ENCODE results near the gene CELA3A. TPM values are rescaled to one million over a fixed set of nuclear protein-coding genes. Genes with fewer than 3 reads are reported as not detected.

CELA3A gene
- total RNA-seq, 4 donors from 2014 or later, result 0.74 to 2.4 TPM; not detected in 2

- ATAC-seq (ENCODE audit: low FRiP score), result no peak
- TF ChIP-seq CTCF (IDR thresholded peaks at IDR 0.05), result no peak
- DNase-seq (ENCODE audit: low spot score), result no peak
Observed at GRCh38 chr1:22050330-22050729, 48.9 kb downstream of the CELA3A start.

GRCh38 chr1:22051607-22052114 lies 50.2 kb downstream of the CELA3A start:
- no peak for TF ChIP-seq CTCF (IDR thresholded peaks at IDR 0.05)
- DNase-seq (ENCODE audit: low spot score), result no peak
- ATAC-seq (ENCODE audit: low FRiP score), result no peak

- DNase-seq (ENCODE audit: low spot score), result peak; percentile 89
- peak; percentile 98 for ATAC-seq (ENCODE audit: low FRiP score)
- no peak for TF ChIP-seq CTCF (IDR thresholded peaks at IDR 0.05)
Observed at GRCh38 chr1:22052115-22053016, 50.9 kb downstream of the CELA3A start, which contains the start of gene CDC42. Gene CDC42 (plus strand): TSS chr1:22052709. CDS start chr1:22078479, 25,770 bp downstream.

GRCh38 chr1:22053017-22053860 lies 51.8 kb downstream of the CELA3A start:
- DNase-seq (ENCODE audit: low spot score) (no peak), ATAC-seq (ENCODE audit: low FRiP score) (peak; percentile 58)
- TF ChIP-seq CTCF (IDR thresholded peaks at IDR 0.05), result no peak

GRCh38 chr1:22053861-22054770 lies 52.7 kb downstream of the CELA3A start:
- TF ChIP-seq CTCF (IDR thresholded peaks at IDR 0.05), result no peak
- no peak for ATAC-seq (ENCODE audit: low FRiP score)
- DNase-seq (ENCODE audit: low spot score), result no peak

GRCh38 chr1:22055463-22055862 lies 54.0 kb downstream of the CELA3A start:
- ATAC-seq (ENCODE audit: low FRiP score) (no peak), DNase-seq (ENCODE audit: low spot score) (no peak)
- TF ChIP-seq CTCF (IDR thresholded peaks at IDR 0.05), result no peak
